Amniotic epithelial cell (primary cell): ENCODE data around the gene GALNTL6.
A peak's percentile ranks its signal among the peaks of the same experiment; 100 is the strongest.
"Not testable (repeated sequence)": the region's sequence is repeated elsewhere in the genome, so short reads cannot be mapped to it uniquely, and the experiment has no call there.

ENCODE experiments used
- DNase-seq: peaks from one replicate; pipeline ENCODE4 v3.0.0-alpha.2; 2010; ENCODE audit warnings: low read depth

GALNTL6 gene

DNA sequence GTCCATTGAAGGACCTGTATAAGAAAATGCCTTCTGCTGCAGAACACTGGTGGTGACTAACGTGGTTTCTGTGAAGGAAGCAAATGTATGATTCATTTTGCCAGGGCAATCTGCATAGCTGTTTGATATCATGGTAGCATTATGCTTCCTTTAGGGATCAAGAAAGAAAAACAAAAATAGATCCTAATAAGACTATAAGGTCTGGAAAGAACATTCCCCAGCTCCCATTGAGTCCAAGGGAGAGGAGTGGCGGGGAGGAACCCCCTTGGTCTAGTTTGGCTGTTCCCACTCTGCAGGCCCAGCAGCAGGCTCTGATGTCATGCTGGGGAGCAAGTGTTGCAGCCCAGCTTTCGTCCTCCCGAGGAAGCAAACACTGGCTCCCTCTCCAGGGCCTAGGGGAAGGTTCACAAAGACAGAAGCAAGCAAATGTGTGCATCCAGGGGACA, 1200.9 kb downstream of the GALNTL6 start:
- peak; percentile 78 for DNase-seq

DNA sequence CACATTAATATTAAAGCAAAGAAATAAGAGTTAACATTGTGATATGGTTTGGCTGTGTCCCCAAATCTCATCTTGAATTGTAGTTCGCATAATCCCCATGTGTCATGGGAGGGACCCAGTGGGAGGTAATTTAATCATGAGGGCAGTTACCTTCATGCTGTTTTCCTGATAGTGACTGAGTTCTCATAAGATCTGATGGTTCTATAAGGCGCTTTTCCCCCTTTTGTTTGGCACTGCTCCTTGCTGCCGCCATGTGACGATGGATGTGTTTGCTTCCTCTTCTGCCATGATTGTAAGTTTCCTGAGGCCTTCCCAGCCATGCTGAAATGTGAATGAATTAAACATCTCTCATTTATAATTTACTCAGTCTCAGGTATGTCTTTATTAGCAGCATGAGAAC, 1201.6 kb downstream of the GALNTL6 start:
- DNase-seq: no peak

DNA sequence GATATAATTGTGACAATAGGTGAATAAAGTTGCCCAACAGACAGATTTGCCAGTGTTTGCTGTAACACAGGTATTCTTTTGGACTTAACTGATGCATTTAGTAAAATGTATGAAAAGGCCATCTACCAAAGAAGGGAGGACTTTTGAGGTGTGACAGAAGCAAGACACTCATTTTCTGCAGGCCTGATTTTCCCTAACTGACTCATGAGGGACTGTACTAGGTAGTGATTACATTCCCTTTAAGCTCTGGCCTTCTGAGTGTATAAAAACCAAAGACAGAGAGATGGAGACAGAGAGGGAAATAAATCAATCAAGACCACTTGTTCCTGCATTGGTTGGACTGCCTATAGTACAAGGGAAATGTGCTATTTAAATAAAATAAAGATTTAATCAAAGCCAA, 1204.6 kb downstream of the GALNTL6 start:
- DNase-seq: no peak

DNA sequence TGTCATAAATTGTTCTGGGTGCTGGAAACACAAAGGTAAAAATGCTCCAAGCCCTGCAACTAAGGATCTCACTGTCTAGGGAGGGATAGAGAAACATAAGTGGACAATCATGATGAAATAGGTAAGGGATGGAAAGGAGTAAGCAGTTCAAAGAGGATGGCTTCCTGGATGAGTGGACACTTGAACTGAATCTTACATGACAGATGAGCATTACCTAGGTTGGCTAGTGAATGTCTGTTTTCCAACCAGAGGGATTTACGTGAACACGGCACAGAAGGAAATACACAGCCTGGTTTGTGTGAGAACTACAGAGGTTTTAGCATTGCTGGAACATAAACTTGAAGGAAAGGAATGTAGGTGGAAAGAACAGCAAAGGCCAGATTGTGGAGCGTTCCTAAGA, 1205.2 kb downstream of the GALNTL6 start:
- no peak for DNase-seq

DNA sequence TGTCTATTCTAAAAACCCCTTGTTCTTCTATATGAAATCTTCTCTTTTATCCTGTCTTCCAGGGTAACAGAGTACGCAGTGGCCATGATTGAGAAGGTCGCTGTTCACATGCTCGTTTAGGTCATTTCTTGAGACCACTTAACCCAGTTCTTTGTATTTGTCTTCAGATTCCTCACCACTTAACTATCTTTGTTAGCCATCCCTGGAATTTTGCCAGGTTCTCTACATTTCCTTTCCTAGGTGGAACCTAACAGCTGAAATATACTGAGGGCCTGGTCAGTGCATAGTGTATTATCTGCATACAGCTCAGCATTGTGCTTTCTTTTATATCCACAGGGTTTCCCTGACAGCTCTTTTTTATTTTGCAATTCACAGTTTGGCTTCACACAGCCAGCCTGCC, 1206.5 kb downstream of the GALNTL6 start:
- no peak for DNase-seq

DNA sequence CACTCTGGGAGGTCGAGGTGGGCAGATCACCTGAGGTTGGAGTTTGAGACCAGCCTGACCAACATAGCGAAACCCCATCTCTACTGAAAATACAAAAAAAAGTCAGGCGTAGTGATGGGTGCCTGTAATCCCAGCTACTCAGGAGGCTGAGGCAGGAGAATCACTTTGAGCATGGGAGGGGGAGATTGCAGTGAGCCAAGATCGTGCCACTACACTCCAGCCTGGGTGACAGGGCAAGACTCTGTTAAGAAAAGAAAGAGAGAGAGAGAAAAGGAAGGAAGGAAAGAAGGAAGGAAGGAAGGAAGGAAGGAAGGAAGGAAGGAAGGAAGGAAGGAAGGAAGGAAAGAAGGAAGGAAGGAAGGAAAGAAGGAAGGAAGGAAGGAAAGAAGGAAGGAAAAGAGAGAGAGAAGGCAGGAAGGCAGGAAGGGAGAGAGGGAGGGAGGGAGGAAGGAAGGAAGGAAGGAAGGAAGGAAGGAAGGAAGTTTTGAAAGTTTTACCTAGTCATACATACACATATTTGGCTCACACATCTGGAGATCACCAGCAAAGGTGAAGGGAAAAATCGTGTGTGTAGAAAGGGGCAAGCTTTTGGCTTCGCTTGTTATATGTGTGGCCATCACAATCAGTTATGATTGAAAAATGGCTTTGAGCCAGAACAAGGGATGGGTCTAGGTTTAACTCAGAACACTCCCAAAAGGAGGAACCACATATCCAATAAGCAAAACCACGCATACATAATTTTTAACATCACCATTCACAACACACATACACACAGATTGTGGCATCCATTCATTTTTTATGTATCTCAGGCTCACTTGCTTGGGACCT, 1208.8 kb downstream of the GALNTL6 start:
- DNase-seq: not testable (repeated sequence)

DNA sequence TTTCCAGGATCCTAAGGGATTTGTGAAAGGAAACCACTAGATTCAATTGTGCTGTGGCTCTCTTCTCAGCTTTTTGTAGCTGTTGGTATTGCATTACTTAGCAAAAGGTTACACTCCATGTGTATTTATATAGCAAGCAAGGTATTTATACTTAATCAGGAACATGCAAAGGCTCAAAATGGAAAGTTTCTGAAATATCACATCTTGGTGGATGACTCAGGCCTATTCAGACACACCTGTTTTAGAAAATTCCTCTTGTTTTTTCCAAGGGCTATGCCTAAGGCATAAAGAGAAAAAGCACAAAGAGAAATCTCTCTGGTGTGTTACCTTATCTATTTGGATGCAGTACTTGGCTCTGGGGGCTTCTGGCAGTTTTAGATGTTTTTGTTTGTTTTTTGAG, 1211.0 kb downstream of the GALNTL6 start:
- DNase-seq: no peak

DNA sequence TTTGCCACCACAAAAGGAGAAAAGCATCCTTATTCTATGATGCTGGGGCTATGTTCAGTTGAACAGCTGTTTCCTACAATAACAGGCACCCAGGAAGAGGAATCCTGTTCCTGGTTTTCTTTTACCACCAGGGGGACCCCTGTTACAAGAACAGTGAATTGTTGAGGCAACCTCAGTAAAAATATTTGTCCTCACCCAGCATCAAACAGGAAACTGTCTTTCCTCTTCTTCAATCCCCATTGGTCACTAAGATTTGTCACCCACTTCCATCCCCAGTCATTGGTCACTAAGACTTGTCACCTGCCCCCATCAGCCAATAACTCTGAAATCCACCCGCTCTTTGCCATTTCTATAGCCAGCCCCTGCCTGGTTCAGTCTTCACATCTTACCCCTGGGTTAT, 1211.9 kb downstream of the GALNTL6 start:
- DNase-seq: peak; percentile 69

DNA sequence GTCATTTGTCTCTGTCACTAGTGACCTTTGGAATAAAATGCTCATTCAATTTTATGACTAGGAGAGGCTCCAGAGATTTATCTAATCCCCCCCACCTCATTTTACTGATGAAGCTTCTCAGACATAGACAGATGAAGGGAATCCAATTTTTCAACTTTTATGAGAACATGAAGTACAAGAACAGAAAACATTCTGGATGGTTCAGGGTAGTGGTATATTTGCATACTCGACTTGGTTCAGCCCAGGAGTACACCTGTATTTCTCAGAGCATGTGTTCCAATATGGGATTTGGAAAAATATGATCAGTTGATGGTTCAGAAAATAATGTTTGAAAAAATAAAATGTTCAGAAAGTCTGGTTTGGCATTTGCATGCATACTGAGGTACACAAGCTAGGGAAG, 1224.0 kb downstream of the GALNTL6 start:
- no peak for DNase-seq

DNA sequence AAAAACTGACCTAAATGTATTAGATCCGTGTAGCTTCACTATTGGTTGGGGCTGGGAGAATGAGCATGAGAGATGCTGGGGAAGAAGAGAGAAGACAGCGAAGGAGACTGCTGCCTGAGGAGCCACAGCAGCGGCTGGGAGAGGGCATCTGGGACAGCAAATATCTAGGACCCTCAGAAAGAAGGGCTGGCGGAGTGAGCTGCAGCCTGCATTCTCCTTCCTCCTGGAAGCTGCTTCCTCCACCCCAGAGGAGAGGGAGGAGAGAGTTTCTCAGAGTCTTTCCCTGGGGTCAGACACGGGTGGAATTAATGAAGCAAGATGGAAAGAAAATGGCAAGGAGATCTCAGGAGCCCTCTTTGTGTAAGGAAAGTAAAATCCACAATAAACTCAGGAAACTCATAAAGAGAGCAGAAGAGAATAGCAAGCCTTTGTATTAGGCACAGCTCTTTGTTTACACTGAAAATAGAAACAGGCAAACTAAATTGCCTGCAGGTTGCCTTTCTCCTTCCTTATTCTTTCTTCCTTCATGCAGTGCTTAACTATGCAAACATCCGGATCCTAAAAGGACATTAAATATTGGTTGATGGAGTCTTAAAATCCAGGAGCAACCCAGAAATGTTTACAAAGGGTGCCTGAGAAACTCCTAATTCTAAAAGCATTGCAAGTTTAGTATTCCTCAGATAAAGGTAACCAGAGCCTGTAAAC, 1225.1 kb downstream of the GALNTL6 start:
- no peak for DNase-seq

DNA sequence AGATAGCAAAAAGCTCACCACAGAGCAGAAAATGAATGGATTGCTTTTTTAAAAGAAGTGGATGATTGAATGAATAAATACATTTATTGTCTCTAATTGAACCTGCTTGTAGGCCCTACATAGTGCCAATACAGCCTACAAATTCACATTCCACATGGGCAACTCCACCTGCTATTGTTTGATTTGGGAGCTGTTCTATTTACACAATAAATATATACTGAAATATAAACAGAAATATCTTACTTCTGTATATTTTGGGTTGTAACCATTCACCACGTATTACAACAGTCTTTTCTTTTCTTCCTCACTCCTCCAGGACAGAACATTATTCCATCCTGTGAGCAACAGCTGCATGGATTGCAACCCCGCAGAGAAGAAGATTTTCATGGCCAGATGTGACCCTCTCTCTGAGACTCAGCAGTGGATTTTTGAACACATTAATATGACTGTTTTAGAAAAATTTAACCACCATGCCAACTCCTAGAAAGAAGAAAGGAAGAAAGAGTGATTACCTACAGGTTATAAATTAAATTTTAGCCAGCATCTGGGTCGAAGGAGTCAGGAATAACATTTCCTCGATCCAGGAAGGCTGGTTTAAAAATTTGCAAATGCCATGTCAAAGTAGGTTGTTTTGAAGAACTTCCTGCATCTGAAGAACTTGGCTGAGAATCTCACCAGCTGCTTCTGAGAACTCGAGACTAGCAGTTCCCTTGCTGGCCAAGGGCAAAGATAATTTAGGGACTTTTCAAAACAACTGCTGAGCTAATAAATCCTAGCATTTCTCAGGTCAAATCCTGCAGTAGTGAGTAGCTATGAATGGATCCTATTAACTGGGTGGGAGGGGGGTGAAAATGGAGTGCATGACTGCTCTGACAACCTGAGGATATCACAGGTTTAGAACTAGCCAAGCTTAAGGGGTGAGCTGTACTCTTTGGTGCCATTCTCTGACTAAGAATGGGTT, 1226.7 kb downstream of the GALNTL6 start:
- DNase-seq: no peak

DNA sequence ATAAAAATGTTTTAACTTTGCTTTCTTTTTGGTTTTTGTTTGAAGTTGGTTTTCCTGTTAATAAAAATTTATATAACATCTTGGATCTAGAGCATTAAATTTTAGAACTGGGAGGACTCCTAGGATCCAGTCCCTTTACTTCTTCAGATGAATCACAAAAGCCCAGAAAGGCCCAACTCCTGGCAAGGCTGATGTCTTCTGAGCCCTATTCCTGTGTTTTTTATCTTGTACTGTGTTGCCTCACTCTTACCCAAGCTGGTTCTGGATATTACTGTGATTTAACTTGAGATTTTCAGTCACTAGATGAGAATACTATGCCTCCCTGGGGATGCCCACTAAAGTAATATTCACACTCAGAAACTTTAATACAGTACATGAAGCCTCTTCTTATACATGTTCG, 1228.3 kb downstream of the GALNTL6 start:
- no peak for DNase-seq

DNA sequence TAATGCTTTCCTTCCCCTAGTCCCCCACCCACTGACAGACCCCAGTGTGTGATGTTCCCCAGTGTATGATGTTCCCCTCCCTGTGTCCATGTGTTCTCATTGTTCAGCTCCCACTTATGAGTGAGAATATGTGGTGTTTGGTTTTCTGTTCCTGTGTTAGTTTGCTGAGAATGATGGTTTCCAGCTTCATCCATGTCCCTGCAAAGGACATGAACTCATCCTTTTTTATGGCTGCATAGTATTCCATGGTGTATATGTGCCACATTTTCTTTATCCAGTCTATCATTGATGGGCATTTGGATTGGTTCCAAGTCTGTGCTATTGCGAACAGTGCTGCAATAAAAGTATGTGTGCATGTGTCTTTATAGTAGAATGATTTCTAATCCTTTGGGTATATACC, 1228.9 kb downstream of the GALNTL6 start:
- DNase-seq: not testable (repeated sequence)

DNA sequence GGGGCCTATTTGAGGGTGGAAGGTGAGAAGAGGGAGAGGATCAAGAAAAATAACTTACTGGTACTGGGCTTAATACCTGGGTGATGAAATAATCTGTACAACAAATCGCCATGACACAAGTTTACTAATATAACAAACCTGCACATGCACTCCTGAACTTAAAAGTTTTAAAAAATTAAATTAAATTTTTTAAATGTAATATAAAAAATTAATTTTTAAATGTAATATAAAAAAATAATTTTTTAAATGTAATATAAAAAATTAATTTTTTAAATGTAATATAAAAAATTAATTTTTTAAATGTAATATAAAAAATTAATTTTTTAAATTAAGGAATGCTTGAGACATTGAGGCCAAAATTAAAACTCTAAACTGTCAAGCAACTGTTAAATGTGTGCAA, 1231.1 kb downstream of the GALNTL6 start:
- no peak for DNase-seq

DNA sequence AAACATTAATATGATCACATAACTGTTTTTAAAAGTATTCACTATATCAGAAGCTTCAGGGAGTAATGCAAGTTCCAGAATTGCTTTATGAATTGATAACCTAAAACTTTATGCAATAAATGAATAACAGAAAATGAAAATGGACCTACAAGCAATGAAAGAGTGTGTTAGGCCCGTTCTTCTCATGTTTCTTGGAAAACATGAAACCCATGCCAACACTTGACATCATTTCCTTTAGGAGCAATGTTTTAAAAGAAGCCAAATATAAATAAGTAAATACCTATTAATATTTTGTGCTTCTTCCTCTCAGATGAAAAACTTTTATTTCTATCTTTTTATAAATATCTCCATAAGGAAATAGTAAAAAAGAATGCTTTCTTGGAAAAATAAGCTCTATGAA, 1232.4 kb downstream of the GALNTL6 start:
- no peak for DNase-seq

DNA sequence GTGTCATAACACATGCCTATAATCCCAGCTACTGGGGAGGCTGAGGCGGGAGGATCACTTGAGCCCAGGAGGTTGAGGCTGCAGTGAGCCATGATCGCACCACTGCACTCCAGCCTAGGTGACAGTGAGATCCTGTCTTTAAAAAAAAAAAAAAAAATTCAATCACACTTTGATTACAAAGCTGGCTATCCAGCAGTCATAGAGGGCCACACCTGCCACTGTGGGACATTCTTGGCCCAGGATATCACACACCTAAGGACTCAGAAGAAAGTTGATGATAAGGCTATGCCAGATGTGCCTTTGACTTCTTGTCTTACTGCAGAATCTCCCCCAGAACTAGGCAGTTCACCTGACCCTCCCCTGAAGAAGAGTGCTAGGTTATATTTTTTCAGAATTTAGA, 1232.9 kb downstream of the GALNTL6 start:
- DNase-seq: no peak

DNA sequence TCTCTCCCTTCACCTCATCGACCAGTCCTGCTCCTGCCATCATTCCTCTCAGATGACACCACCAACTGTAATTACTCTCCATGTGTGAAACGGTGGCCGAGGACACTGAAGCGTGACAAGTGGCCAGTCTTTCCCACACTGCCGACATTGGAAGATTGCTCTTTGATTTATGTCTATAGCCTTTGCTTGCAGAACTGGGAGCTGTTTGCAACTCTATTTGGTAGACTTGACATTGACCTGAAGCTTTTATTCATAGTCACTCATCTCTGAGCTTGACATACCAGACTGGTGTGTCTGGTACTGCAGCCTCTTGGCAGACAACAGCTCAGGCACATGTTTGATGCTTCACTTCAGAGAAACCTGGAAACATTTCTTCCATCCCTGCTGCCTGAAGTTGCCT, 1233.6 kb downstream of the GALNTL6 start:
- no peak for DNase-seq

DNA sequence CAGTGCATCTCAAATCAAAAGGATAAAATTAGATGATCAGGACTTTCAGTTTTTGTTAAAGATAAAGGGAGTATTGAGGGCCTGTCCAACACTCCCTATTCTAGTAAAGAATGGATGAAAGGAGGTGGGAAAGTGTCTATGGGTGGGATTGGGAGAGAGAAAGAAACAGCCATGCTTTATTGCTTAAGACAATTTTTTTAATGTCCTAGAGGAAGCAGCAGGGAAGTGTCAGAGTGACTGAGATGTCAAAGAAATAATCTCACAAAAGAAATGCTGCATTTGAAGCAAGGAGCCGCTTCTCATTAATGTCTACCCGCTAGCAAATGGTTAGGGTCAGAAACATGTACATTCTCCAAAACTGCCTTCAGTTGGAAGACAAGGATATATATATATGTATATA, 1238.0 kb downstream of the GALNTL6 start:
- DNase-seq: no peak

DNA sequence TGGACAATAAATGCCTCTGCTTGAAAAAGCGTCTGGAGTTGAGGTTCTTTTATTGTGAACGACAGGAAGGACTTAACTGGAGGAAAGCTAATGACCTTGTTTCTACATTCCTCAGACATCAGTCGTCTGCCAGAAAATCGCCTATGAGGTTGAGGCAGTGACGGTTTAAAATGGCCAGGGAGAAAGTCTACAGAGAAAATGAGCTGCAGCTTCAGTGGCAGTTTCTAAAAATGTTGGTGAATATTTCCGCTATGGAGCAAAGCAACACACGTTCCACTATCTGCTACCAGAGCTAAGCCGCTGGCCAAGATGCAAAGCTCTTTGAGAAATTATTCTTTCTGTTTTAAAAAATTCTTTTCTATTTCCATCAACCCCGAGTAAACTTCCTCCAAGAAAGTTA, 1238.5 kb downstream of the GALNTL6 start:
- DNase-seq: peak; percentile 27

DNA sequence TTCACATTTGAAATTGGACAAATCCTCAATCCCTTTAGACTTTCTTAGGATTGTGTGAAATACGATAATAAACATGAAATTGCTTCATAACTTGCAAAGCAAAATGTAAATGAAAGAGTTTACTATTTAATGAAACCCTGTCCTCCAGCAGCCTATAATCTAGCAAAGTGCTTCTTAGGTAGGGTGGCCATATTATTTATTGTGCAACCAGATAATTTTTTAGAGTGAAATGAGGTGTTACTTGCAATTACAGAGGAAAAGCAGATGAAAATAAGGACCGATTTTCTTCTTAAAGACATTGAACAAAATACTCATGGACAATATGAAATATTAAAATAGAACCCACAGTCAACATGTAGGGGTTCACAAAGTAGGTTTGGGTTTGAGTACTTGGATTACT, 1239.2 kb downstream of the GALNTL6 start:
- no peak for DNase-seq

DNA sequence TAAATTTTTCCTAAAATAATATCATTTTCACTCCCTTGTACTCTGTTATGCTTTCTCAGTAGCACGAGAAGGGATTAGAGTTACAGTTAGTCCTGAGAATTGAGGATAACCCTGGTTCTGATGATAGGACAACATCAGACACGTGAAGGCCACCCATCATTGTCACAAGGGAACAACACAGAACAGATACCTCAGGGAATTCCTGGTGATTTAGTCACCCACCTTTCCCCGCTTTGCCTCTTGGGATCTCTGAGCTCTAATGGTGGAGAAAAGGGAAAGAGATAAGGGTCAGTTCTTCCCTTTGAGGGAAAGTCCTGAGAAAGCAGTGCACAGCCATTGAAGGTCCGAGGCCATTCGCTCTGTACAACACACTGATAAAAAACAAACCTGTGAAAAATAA, 1243.1 kb downstream of the GALNTL6 start:
- DNase-seq: no peak

DNA sequence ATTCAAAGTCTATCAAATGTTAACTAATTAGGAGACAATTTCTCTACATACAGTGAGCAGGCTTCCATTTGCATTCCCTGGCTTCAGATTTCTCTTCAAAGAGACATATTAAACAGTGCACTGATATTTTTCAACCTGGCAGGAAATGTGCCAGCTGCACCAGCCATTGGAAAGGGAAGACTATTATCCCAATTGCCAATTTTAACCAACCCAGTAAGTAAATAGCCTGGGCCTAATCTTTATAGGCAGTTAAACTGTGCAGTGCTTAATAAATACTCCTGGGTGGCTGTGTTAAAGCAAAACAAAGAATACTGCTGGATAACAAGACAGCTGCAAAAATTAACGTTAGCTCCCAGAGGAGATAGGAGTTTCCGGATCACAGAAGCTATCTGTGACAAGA, 1243.5 kb downstream of the GALNTL6 start:
- DNase-seq: no peak
